ENCODE measurements around the gene NUTF2. TPM values are rescaled to one million over a fixed set of nuclear protein-coding genes. Genes with fewer than 3 reads are reported as not detected.
A peak's percentile ranks its signal among the peaks of the same experiment; 100 is the strongest.

Gene NUTF2
- total and polyA plus RNA-seq, 2 donors (not counting 1 experiment from before 2014, with no cell fraction given), result 127 to 310 TPM

GRCh38 chr16:67872631-67873434 is 26.1 kb downstream of the NUTF2 start, which contains the start of gene EDC4:
Gene EDC4, plus strand, starts transcription at chr16:67873052. Its CDS starts 210 bp downstream, at chr16:67873262.
- Histone ChIP-seq H3K27me3 (ENCODE audit: control insufficient read depth, insufficient read depth, low read length) (no peaks in the 10 kb centered on the region), H3K9me3 (ENCODE audit: control insufficient read depth, insufficient read depth, low read depth, low read length) (no peaks in the 10 kb centered on the region), H3K4me2 (ENCODE audit: extremely low read depth, insufficient read depth, low read length) (peak within 1 kb of the TSS; percentile 98), H3K4me1 (ENCODE audit: control insufficient read depth, extremely low read depth, insufficient read depth, low read length) (no peaks in the 10 kb centered on the region), H2AFZ (ENCODE audit: low read length) (peak within 1 kb of the TSS; percentile 79), H3K27ac (ENCODE audit: insufficient read depth, low read length) (peak within 1 kb of the TSS; percentile 85), H3K9ac (ENCODE audit: insufficient read depth, low read length) (peak within 1 kb of the TSS; percentile 85), H3K36me3 (ENCODE audit: control insufficient read depth, insufficient read depth, low read length) (peaks cover 22% of the 10 kb centered on the region), H3K79me2 (ENCODE audit: control insufficient read depth, insufficient read depth, low read length) (peaks cover 40% of the 10 kb centered on the region), H3K4me3 (replicated peaks in 1 of 4; ENCODE audit: control extremely low read depth in 1 of 4, insufficient read depth in 1 of 4, low read depth in 3 of 4, low read length in 4 of 4) (peak within 1 kb of the TSS; percentile 90 to 96 (median 95)), H4K20me1 (ENCODE audit: control insufficient read depth, extremely low read depth, insufficient read depth, low read length) (no peaks in the 10 kb centered on the region)
- peak; percentile 79 to 80 for DNase-seq (ENCODE audit: low read depth in 2 of 2)
- TF ChIP-seq EZH2 (IDR thresholded peaks at IDR 0.05; ENCODE audit: low read length, missing control alignments) (no peak), CTCF (conservative IDR thresholded peaks at IDR 0.05 in 1 of 2, IDR thresholded peaks at IDR 0.05 in 1 of 2; ENCODE audit: low read depth in 1 of 2, low read length in 2 of 2) (no peak)

GRCh38 chr16:67873435-67874370 is 27.0 kb downstream of the NUTF2 start:
- Histone ChIP-seq H3K4me1 (ENCODE audit: control insufficient read depth, extremely low read depth, insufficient read depth, low read length) (no peaks in the 10 kb centered on the region), H3K9ac (ENCODE audit: insufficient read depth, low read length) (peak overlapping the region; percentile 85), H3K27me3 (ENCODE audit: control insufficient read depth, insufficient read depth, low read length) (no peaks in the 10 kb centered on the region), H3K9me3 (ENCODE audit: control insufficient read depth, insufficient read depth, low read depth, low read length) (no peaks in the 10 kb centered on the region), H3K36me3 (ENCODE audit: control insufficient read depth, insufficient read depth, low read length) (peaks cover 21% of the 10 kb centered on the region), H4K20me1 (ENCODE audit: control insufficient read depth, extremely low read depth, insufficient read depth, low read length) (no peaks in the 10 kb centered on the region), H3K4me3 (replicated peaks in 1 of 4; ENCODE audit: control extremely low read depth in 1 of 4, insufficient read depth in 1 of 4, low read depth in 3 of 4, low read length in 4 of 4) (peak overlapping the region; percentile 90 to 96 (median 95)), H3K27ac (ENCODE audit: insufficient read depth, low read length) (peak overlapping the region; percentile 85), H3K79me2 (ENCODE audit: control insufficient read depth, insufficient read depth, low read length) (peaks cover 40% of the 10 kb centered on the region), H2AFZ (ENCODE audit: low read length) (peak overlapping the region; percentile 79), H3K4me2 (ENCODE audit: extremely low read depth, insufficient read depth, low read length) (peak overlapping the region; percentile 98)
- no peak for TF ChIP-seq EZH2 (IDR thresholded peaks at IDR 0.05; ENCODE audit: low read length, missing control alignments)
- no peak for TF ChIP-seq CTCF (conservative IDR thresholded peaks at IDR 0.05 in 1 of 2, IDR thresholded peaks at IDR 0.05 in 1 of 2; ENCODE audit: low read depth in 1 of 2, low read length in 2 of 2)
- DNase-seq (ENCODE audit: low read depth in 2 of 2), result peak; percentile 14 to 16

- H4K20me1 ChIP-seq (ENCODE audit: control insufficient read depth, extremely low read depth, insufficient read depth, low read length), result no peaks in the 10 kb centered on the region
- H3K4me3 ChIP-seq (replicated peaks in 1 of 4; ENCODE audit: control extremely low read depth in 1 of 4, insufficient read depth in 1 of 4, low read depth in 3 of 4, low read length in 4 of 4), result peak overlapping the region; percentile 27 to 96 (median 93)
- H3K79me2 ChIP-seq (ENCODE audit: control insufficient read depth, insufficient read depth, low read length), result peaks cover 40% of the 10 kb centered on the region
- H3K9ac ChIP-seq (ENCODE audit: insufficient read depth, low read length), result no peak overlapping the region
- H3K9me3 ChIP-seq (ENCODE audit: control insufficient read depth, insufficient read depth, low read depth, low read length), result no peaks in the 10 kb centered on the region
- no peak for DNase-seq (ENCODE audit: low read depth in 2 of 2)
- no peak overlapping the region for H2AFZ ChIP-seq (ENCODE audit: low read length)
- H3K27ac ChIP-seq (ENCODE audit: insufficient read depth, low read length), result no peak overlapping the region
- no peaks in the 10 kb centered on the region for H3K4me1 ChIP-seq (ENCODE audit: control insufficient read depth, extremely low read depth, insufficient read depth, low read length)
- H3K36me3 ChIP-seq (ENCODE audit: control insufficient read depth, insufficient read depth, low read length), result peaks cover 27% of the 10 kb centered on the region
- TF ChIP-seq CTCF (conservative IDR thresholded peaks at IDR 0.05 in 1 of 2, IDR thresholded peaks at IDR 0.05 in 1 of 2; ENCODE audit: low read depth in 1 of 2, low read length in 2 of 2) (no peak), EZH2 (IDR thresholded peaks at IDR 0.05; ENCODE audit: low read length, missing control alignments) (no peak)
- H3K4me2 ChIP-seq (ENCODE audit: extremely low read depth, insufficient read depth, low read length), result peak overlapping the region; percentile 98
- H3K27me3 ChIP-seq (ENCODE audit: control insufficient read depth, insufficient read depth, low read length), result no peaks in the 10 kb centered on the region
These were observed 27.6 kb downstream of the NUTF2 start for GRCh38 chr16:67874372-67874771.

Measured in fibroblast of lung (primary cell).